ENCODE measurements around the gene SLC9A7. TPM values are rescaled to one million over a fixed set of nuclear protein-coding genes. Genes with fewer than 3 reads are reported as not detected.
A peak's percentile ranks its signal among the peaks of the same experiment; 100 is the strongest.

Gene SLC9A7
- total RNA-seq, 1 donor from 2014 or later = 3.5 TPM

GRCh38 chrX:46580613-46581012 lies 178.3 kb downstream of the SLC9A7 start:
- no peak overlapping the region for H3K4me2 ChIP-seq
- peak overlapping the region; percentile 18 for H3K4me3 Mint-ChIP-seq
- H3K9ac ChIP-seq = no peak overlapping the region
- no peak for TF ChIP-seq CTCF (IDR thresholded peaks at IDR 0.05)
- no peak for TF ChIP-seq EZH2phosphoT487 (IDR thresholded peaks at IDR 0.05)
- no peak for TF ChIP-seq EZH2 (IDR thresholded peaks at IDR 0.05)
- H3K27ac ChIP-seq = no peak overlapping the region
- no peak for DNase-seq (ENCODE audit: low spot score)
- no peak overlapping the region for H2AFZ ChIP-seq (replicated peaks)
- no peak overlapping the region for H3K27ac Mint-ChIP-seq
- peaks cover 23% of the 10 kb centered on the region for H3K4me1 Mint-ChIP-seq
- H3K79me2 ChIP-seq (ENCODE audit: low read depth) = peaks cover 7% of the 10 kb centered on the region
- peaks cover 3% of the 10 kb centered on the region for H3K27me3 ChIP-seq
- no peaks in the 10 kb centered on the region for H3K36me3 Mint-ChIP-seq
- H3K9me3 Mint-ChIP-seq = peaks cover 4% of the 10 kb centered on the region
- H3K4me1 ChIP-seq = peaks cover 3% of the 10 kb centered on the region
- no peaks in the 10 kb centered on the region for H3K9me3 ChIP-seq (ENCODE audit: low read depth)
- peaks cover 3% of the 10 kb centered on the region for H4K20me1 ChIP-seq (ENCODE audit: low read depth)
- no peak overlapping the region for H3K4me3 ChIP-seq
- H3K36me3 ChIP-seq = no peaks in the 10 kb centered on the region
- H3K27me3 Mint-ChIP-seq (ENCODE audit: insufficient read depth, low read depth) = no peaks in the 10 kb centered on the region
- H3F3A ChIP-seq (ENCODE audit: low read depth) = no peaks in the 10 kb centered on the region

GRCh38 chrX:46579250-46579649 lies 179.7 kb downstream of the SLC9A7 start:
- Histone ChIP-seq H3K9ac (no peak overlapping the region), H3K79me2 (ENCODE audit: low read depth) (peaks cover 7% of the 10 kb centered on the region), H3K36me3 (no peaks in the 10 kb centered on the region), H3K4me1 (peaks cover 3% of the 10 kb centered on the region), H3K9me3 (ENCODE audit: low read depth) (no peaks in the 10 kb centered on the region), H3K4me3 (no peak overlapping the region), H2AFZ (replicated peaks) (no peak overlapping the region), H3F3A (ENCODE audit: low read depth) (no peaks in the 10 kb centered on the region), H3K27me3 (peaks cover 17% of the 10 kb centered on the region), H3K27ac (no peak overlapping the region), H4K20me1 (ENCODE audit: low read depth) (peaks cover 9% of the 10 kb centered on the region), H3K4me2 (no peak overlapping the region)
- Mint-ChIP-seq H3K36me3 (no peaks in the 10 kb centered on the region), H3K27me3 (ENCODE audit: insufficient read depth, low read depth) (peaks cover 2% of the 10 kb centered on the region), H3K4me1 (peaks cover 23% of the 10 kb centered on the region), H3K27ac (no peak overlapping the region), H3K9me3 (peaks cover 4% of the 10 kb centered on the region), H3K4me3 (no peak overlapping the region)
- no peak for TF ChIP-seq CTCF (IDR thresholded peaks at IDR 0.05)
- no peak for TF ChIP-seq EZH2phosphoT487 (IDR thresholded peaks at IDR 0.05)
- no peak for TF ChIP-seq EZH2 (IDR thresholded peaks at IDR 0.05)
- DNase-seq (ENCODE audit: low spot score) = no peak

GRCh38 chrX:46577221-46578005 lies 181.5 kb downstream of the SLC9A7 start:
- Mint-ChIP-seq H3K27ac (no peak overlapping the region), H3K9me3 (peaks cover 3% of the 10 kb centered on the region), H3K4me1 (peaks cover 12% of the 10 kb centered on the region), H3K4me3 (no peak overlapping the region), H3K36me3 (no peaks in the 10 kb centered on the region), H3K27me3 (ENCODE audit: insufficient read depth, low read depth) (peaks cover 2% of the 10 kb centered on the region)
- TF ChIP-seq EZH2 (IDR thresholded peaks at IDR 0.05) (no peak), EZH2phosphoT487 (IDR thresholded peaks at IDR 0.05) (no peak), CTCF (IDR thresholded peaks at IDR 0.05) (no peak)
- no peak for DNase-seq (ENCODE audit: low spot score)
- Histone ChIP-seq H3K79me2 (ENCODE audit: low read depth) (no peaks in the 10 kb centered on the region), H3K9ac (no peak overlapping the region), H3K4me1 (no peaks in the 10 kb centered on the region), H3K9me3 (ENCODE audit: low read depth) (no peaks in the 10 kb centered on the region), H4K20me1 (ENCODE audit: low read depth) (peaks cover 9% of the 10 kb centered on the region), H3K36me3 (no peaks in the 10 kb centered on the region), H3K27me3 (peaks cover 19% of the 10 kb centered on the region), H3K4me3 (no peak overlapping the region), H3K27ac (no peak overlapping the region), H2AFZ (replicated peaks) (no peak overlapping the region), H3F3A (ENCODE audit: low read depth) (peaks cover 5% of the 10 kb centered on the region), H3K4me2 (no peak overlapping the region)

Data from neural progenitor cell (in vitro differentiated cells).